Measurements from ENCODE around the gene NOL4L. TPM values are rescaled to one million over a fixed set of nuclear protein-coding genes. Genes with fewer than 3 reads are reported as not detected.

NOL4L gene
- total and polyA plus RNA-seq, 2 donors (not counting 3 experiments of a cell fraction or from before 2014, with no cell fraction given): 55.2 to 79.6 TPM

GRCh38 chr20:32566379-32567374 is 18.5 kb downstream of the NOL4L start:
- no peak overlapping the region for H3K27ac ChIP-seq (ENCODE audit: insufficient read depth, low read depth, low read length)
- H2AFZ ChIP-seq (ENCODE audit: low read depth, low read length): no peak overlapping the region
- no peaks in the 10 kb centered on the region for H3K9me3 ChIP-seq (replicated peaks; ENCODE audit: control insufficient read depth, insufficient read depth, low read length)
- DNase-seq (ENCODE audit: low read depth, low spot score) (no peak), FAIRE-seq (no peak)
- no peak overlapping the region for H3K4me3 ChIP-seq (replicated peaks in 1 of 3; ENCODE audit: insufficient read depth in 1 of 3, low read depth in 1 of 3, low read length in 3 of 3)
- H3K9ac ChIP-seq (replicated peaks; ENCODE audit: extremely low read depth, insufficient read depth, low read length): no peak overlapping the region
- no peak overlapping the region for H3K4me2 ChIP-seq (ENCODE audit: insufficient read depth, low read length)
- H3K9me1 ChIP-seq (replicated peaks; ENCODE audit: control insufficient read depth, extremely low read depth, insufficient read depth, low read length): no peaks in the 10 kb centered on the region
- BruUV-seq (replicated peaks): no TSS peak
- no peaks in the 10 kb centered on the region for H3K36me3 ChIP-seq (ENCODE audit: control insufficient read depth in 2 of 2, extremely low read depth in 1 of 2, insufficient read depth in 2 of 2, low read length in 2 of 2)
- H3K27me3 ChIP-seq (ENCODE audit: control insufficient read depth in 2 of 2, insufficient read depth in 2 of 2, low read length in 2 of 2): no peaks in the 10 kb centered on the region
- dilution Hi-C loops (cut with MboI; ENCODE audit: extremely low pct_ligation_motif_present, low sequenced_read_pairs): no loop called here
- no peaks in the 10 kb centered on the region for H3K79me2 ChIP-seq (ENCODE audit: control insufficient read depth, insufficient read depth, low read length)
- ChIA-PET CTCF (interaction anchor here (1.3 to 1.5 kb wide), 2 partner anchors 12 to 14 kb away, joined by 3 read pairs; no protein-coding TSS in a partner anchor), POLR2A (no interaction called here)
- no peaks in the 10 kb centered on the region for H4K20me1 ChIP-seq (replicated peaks; ENCODE audit: control insufficient read depth, extremely low read depth, insufficient read depth, low read length)
- no peaks in the 10 kb centered on the region for H3K4me1 ChIP-seq (ENCODE audit: control insufficient read depth, extremely low read depth, insufficient read depth, low read length)
- TF ChIP-seq POLR2A (IDR thresholded peaks at IDR 0.05; ENCODE audit: low read depth, low read length) (no peak), FOS (IDR thresholded peaks at IDR 0.05; ENCODE audit: borderline replicate concordance, insufficient read depth, low read length) (no peak), JUN (IDR thresholded peaks at IDR 0.05; ENCODE audit: borderline replicate concordance, insufficient read depth, insufficient read length, low read depth) (no peak), POLR2AphosphoS5 (IDR thresholded peaks at IDR 0.05; ENCODE audit: insufficient read depth, low read depth, low read length) (no peak), CTCF (IDR thresholded peaks at IDR 0.05; ENCODE audit: extremely low read depth in 1 of 2, insufficient read depth in 1 of 2, low read depth in 1 of 2, low read length in 2 of 2) (no peak), MYC (IDR thresholded peaks at IDR 0.05; ENCODE audit: low read depth, low read length) (no peak), GATA2 (IDR thresholded peaks at IDR 0.05; ENCODE audit: insufficient read depth, insufficient read length, low read depth, low read length) (no peak), EZH2 (IDR thresholded peaks at IDR 0.05; ENCODE audit: borderline replicate concordance, low read depth, low read length, severe bottlenecking) (no peak)
- TF ChIP-seq, protein P1, sequence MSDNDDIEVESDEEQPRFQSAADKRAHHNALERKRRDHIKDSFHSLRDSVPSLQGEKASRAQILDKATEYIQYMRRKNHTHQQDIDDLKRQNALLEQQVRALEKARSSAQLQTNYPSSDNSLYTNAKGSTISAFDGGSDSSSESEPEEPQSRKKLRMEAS (IDR thresholded peaks at IDR 0.05; ENCODE audit: insufficient read depth, insufficient read length): no peak
- intact Hi-C loops (cut with micrococcal nuclease): no loop called here

Data from endothelial cell of umbilical vein (primary cell).